ENCODE results near the gene GIMAP8. TPM values are rescaled to one million over a fixed set of nuclear protein-coding genes. Genes with fewer than 3 reads are reported as not detected.
A peak's percentile ranks its signal among the peaks of the same experiment; 100 is the strongest.

Gene GIMAP8
- total and polyA plus RNA-seq, 2 of the 8 experiments (the other 6 are each of a cell fraction or from before 2014, with no cell fraction given): not detected

GRCh38 chr7:150412518-150413488 lies 37.6 kb upstream of the GIMAP8 start:
- Histone ChIP-seq H3K4ac (replicated peaks; ENCODE audit: insufficient read length, low read depth, low read length) (no peak overlapping the region), H3K23ac (ENCODE audit: insufficient read length) (no peak overlapping the region), H2BK5ac (ENCODE audit: low read depth, low read length) (0 out of 2 replicates have a peak overlapping the region, but pooled peaks have one; percentile 24), H3K23me2 (ENCODE audit: low read depth, low read length) (no peaks in the 10 kb centered on the region), H4K8ac (ENCODE audit: extremely low read depth, insufficient read depth, low read length) (no peak overlapping the region; the same call in 1 of the 2 replicates), H4K20me1 (replicated peaks in 1 of 2; ENCODE audit: control insufficient read depth in 1 of 2, insufficient read depth in 2 of 2, low read length in 2 of 2) (peaks cover 0 to 3% of the 10 kb centered on the region in 2 experiments), H3K79me2 (ENCODE audit: control insufficient read depth in 1 of 2, insufficient read depth in 2 of 2, low read length in 2 of 2) (peaks cover 0 to 3% of the 10 kb centered on the region in 2 experiments; a peak in 1 of 4 replicates), H3K9me3 (ENCODE audit: insufficient read depth in 2 of 2, low read depth in 1 of 2, low read length in 1 of 2) (no peaks in the 10 kb centered on the region), H2BK120ac (replicated peaks; ENCODE audit: low read depth, low read length) (no peak overlapping the region), H3K4me2 (ENCODE audit: insufficient read depth in 1 of 2, low read depth in 2 of 2, low read length in 2 of 2) (no peak overlapping the region), H3K36me3 (ENCODE audit: control insufficient read depth in 2 of 4, insufficient read depth in 4 of 4, low read length in 3 of 4) (peaks cover 7 to 35% (median 13%) of the 10 kb centered on the region in 4 experiments), H2BK20ac (ENCODE audit: low read length) (no peak overlapping the region), H3K18ac (ENCODE audit: extremely low read depth, low read length) (no peak overlapping the region), H3K9ac (replicated peaks in 1 of 4; ENCODE audit: extremely low read depth in 1 of 4, low read depth in 3 of 4, low read length in 3 of 4) (no peak overlapping the region), H3K27ac (ENCODE audit: low read depth, low read length) (no peak overlapping the region), H4K5ac (ENCODE audit: insufficient read length, low read depth, low read length) (no peak overlapping the region), H2AK5ac (ENCODE audit: low read depth, low read length) (no peak overlapping the region), H2BK12ac (ENCODE audit: low read depth, low read length) (no peak overlapping the region), H3K79me1 (ENCODE audit: low read depth, low read length) (no peaks in the 10 kb centered on the region), H3K14ac (ENCODE audit: insufficient read length) (no peak overlapping the region), H4K91ac (replicated peaks; ENCODE audit: insufficient read length, low read length) (no peak overlapping the region), H3K27me3 (replicated peaks in 1 of 4; ENCODE audit: control insufficient read depth in 3 of 4, extremely low read depth in 1 of 4, insufficient read depth in 3 of 4, low read length in 3 of 4) (no peaks in the 10 kb centered on the region), H3K4me3 (ENCODE audit: extremely low read depth in 1 of 4, insufficient read depth in 2 of 4, low read depth in 3 of 4, low read length in 4 of 4) (no peak overlapping the region), H3K4me1 (replicated peaks in 1 of 4; ENCODE audit: control insufficient read depth in 3 of 4, insufficient read depth in 4 of 4, low read length in 3 of 4) (no peaks in the 10 kb centered on the region; a peak in 1 of 7 replicates), H3K56ac (replicated peaks; ENCODE audit: insufficient read length, low read depth, low read length) (no peak overlapping the region), H2BK15ac (ENCODE audit: low read length) (no peak overlapping the region), H2AFZ (ENCODE audit: low read length) (no peak overlapping the region)
- ChIA-PET POLR2A (ENCODE audit: partially characterized antibody) (interaction anchor here (1.1 to 14.9 kb wide), 8 partner anchors 15 to 70 kb away, joined by 3 to 164 read pairs (median 6); partner anchors contain the start of gene REPIN1), CTCF (ENCODE audit: partially characterized antibody) (interaction anchor here (0.7 to 2.6 kb wide), 7 partner anchors 9 to 55 kb away, joined by 3 to 7 read pairs (median 3); no protein-coding TSS in a partner anchor)
- DNase-seq (ENCODE audit: low read depth in 1 of 2, low spot score in 2 of 2) (no peak), FAIRE-seq (no peak)
- TF ChIP-seq SP4 (IDR thresholded peaks at IDR 0.05; ENCODE audit: low read length) (no peak), RFX5 (IDR thresholded peaks at IDR 0.05; ENCODE audit: borderline replicate concordance, low read depth, low read length) (no peak), POLR2A (IDR thresholded peaks at IDR 0.05; ENCODE audit: control extremely low read depth in 1 of 2, low read depth in 2 of 2, low read length in 2 of 2) (no peak), E2F6 (IDR thresholded peaks at IDR 0.05) (no peak), TEAD4 (IDR thresholded peaks at IDR 0.05; ENCODE audit: low read depth, low read length) (no peak), CBX8 (IDR thresholded peaks at IDR 0.05; ENCODE audit: borderline replicate concordance, low read depth, low read length) (no peak), KDM4A (IDR thresholded peaks at IDR 0.05; ENCODE audit: low read depth, low read length, severe bottlenecking) (no peak)
- 87% methylated on average over 37 of the region's 37 CpGs; no CpG with 5 or more reads in 1 of the 2 experiments for WGBS, 2 experiments (ENCODE audit: extremely low coverage in 1 of 2, insufficient coverage in 1 of 2, insufficient read length in 1 of 2, insufficient replicate concordance in 2 of 2, low coverage in 1 of 2, low lambda C conversion rate in 2 of 2, missing lambda C conversion rate in 1 of 2)

All from H1 (cell line).